Neural crest cell (in vitro differentiated cells): ENCODE measurements around the gene DEPP1. TPM values are rescaled to one million over a fixed set of nuclear protein-coding genes. Genes with fewer than 3 reads are reported as not detected.

Source experiments
- DNase-seq: peaks from one replicate; pipeline ENCODE4 v3.0.0; 2021; ENCODE audit warnings: low read depth, mixed read lengths, low spot score
- H3K27ac Mint-ChIP-seq: one replicate; pipeline ENCODE4 v1.8.0; 2021; ENCODE audit warnings: mild to moderate bottlenecking, mixed read lengths; ENCODE audit not compliant: unreplicated experiment
- H3K27me3 Mint-ChIP-seq: 2 replicates; pipeline ENCODE4 v1.8.0; 2021; ENCODE audit warnings: low read depth, mild to moderate bottlenecking, mixed read lengths
- H3K36me3 Mint-ChIP-seq: 2 replicates; pipeline ENCODE4 v1.8.0; 2021; ENCODE audit warnings: low read depth, mild to moderate bottlenecking, mixed read lengths
- H3K4me1 Mint-ChIP-seq: 2 replicates; pipeline ENCODE4 v1.8.0; 2021; ENCODE audit warnings: mixed read lengths
- H3K4me3 Mint-ChIP-seq: one replicate; pipeline ENCODE4 v1.8.0; 2021; ENCODE audit warnings: mild to moderate bottlenecking, mixed read lengths
- H3K9me3 Mint-ChIP-seq: 2 replicates; pipeline ENCODE4 v1.8.0; 2021; ENCODE audit warnings: mixed read lengths
- CTCF ChIP-seq: fragments of 200-600 bp; sonication (generic); conservative IDR thresholded peaks from 2 replicates; pipeline ENCODE4 v1.5.0; 2021; ENCODE audit warnings: antibody characterized with exemption, mild to moderate bottlenecking
- total RNA-seq: library from RNA; stranded (reverse); gene quantifications from 2 replicates; pipeline ENCODE4 v1.2.1, GENCODE V29; 2021

The DEPP1 gene
- total RNA-seq, 1 donor from 2014 or later, result 1.1 TPM

GRCh38 chr10:44954962-44955361 is 23.6 kb downstream of the DEPP1 start:
- Mint-ChIP-seq H3K36me3 (peaks cover 4% of the 10 kb centered on the region), H3K27ac (no peak overlapping the region), H3K4me1 (peaks cover 70% of the 10 kb centered on the region), H3K27me3 (no peaks in the 10 kb centered on the region), H3K4me3 (peak overlapping the region; percentile 50), H3K9me3 (no peaks in the 10 kb centered on the region)
- no peak for TF ChIP-seq CTCF
- DNase-seq, result no peak

GRCh38 chr10:44954042-44954441 is 24.6 kb downstream of the DEPP1 start:
- Mint-ChIP-seq H3K27me3 (no peaks in the 10 kb centered on the region), H3K4me3 (peak overlapping the region; percentile 50)

GRCh38 chr10:44952779-44953231 is 25.8 kb downstream of the DEPP1 start:
- H3K9me3 Mint-ChIP-seq, result no peaks in the 10 kb centered on the region
- no peak for TF ChIP-seq CTCF
- peak overlapping the region; percentile 75 for H3K4me3 Mint-ChIP-seq
- peaks cover 4% of the 10 kb centered on the region for H3K36me3 Mint-ChIP-seq
- H3K27me3 Mint-ChIP-seq, result no peaks in the 10 kb centered on the region
- H3K27ac Mint-ChIP-seq, result peak overlapping the region; percentile 65
- H3K4me1 Mint-ChIP-seq, result peaks cover 69% of the 10 kb centered on the region
- peak; percentile 34 for DNase-seq

More at GRCh38 chr10:44954042-44954441, 24.6 kb downstream of the DEPP1 start:
- no peaks in the 10 kb centered on the region for H3K9me3 Mint-ChIP-seq
- no peak for DNase-seq
- peaks cover 4% of the 10 kb centered on the region for H3K36me3 Mint-ChIP-seq
- TF ChIP-seq CTCF, result no peak
- H3K4me1 Mint-ChIP-seq, result peaks cover 76% of the 10 kb centered on the region
- H3K27ac Mint-ChIP-seq, result no peak overlapping the region

GRCh38 chr10:44951576-44952226 is 26.9 kb downstream of the DEPP1 start:
- Mint-ChIP-seq H3K4me1 (peaks cover 70% of the 10 kb centered on the region), H3K36me3 (peaks cover 4% of the 10 kb centered on the region), H3K4me3 (no peak overlapping the region), H3K27ac (peak overlapping the region; percentile 79), H3K27me3 (no peaks in the 10 kb centered on the region), H3K9me3 (no peaks in the 10 kb centered on the region)
- TF ChIP-seq CTCF, result no peak
- DNase-seq, result no peak

- DNase-seq, result no peak
- no peak for TF ChIP-seq CTCF
- Mint-ChIP-seq H3K27me3 (no peaks in the 10 kb centered on the region), H3K36me3 (peaks cover 4% of the 10 kb centered on the region), H3K27ac (no peak overlapping the region), H3K4me1 (peaks cover 72% of the 10 kb centered on the region), H3K9me3 (peaks cover 6% of the 10 kb centered on the region), H3K4me3 (no peak overlapping the region)
Observed at GRCh38 chr10:44950326-44951225, 28.0 kb downstream of the DEPP1 start.
